ENCODE measurements around the gene KDM7A.
A peak's percentile ranks its signal among the peaks of the same experiment; 100 is the strongest.

Gene KDM7A

GRCh38 chr7:140060788-140061606, 115.8 kb downstream of the KDM7A start:
- no peaks in the 10 kb centered on the region for H3K27me3 ChIP-seq
- no peak for TF ChIP-seq CTCF (IDR thresholded peaks at IDR 0.05; ENCODE audit: low read depth, low read length)
- no peak overlapping the region for H3K4me3 ChIP-seq (ENCODE audit: low read depth, low read length)
- peaks cover 14% of the 10 kb centered on the region for H3K4me1 ChIP-seq
- no peaks in the 10 kb centered on the region for H3K36me3 ChIP-seq
- DNase-seq: peak; percentile 64
- no peaks in the 10 kb centered on the region for H3K9me3 ChIP-seq

GRCh38 chr7:140060243-140060630, 116.5 kb downstream of the KDM7A start:
- peaks cover 14% of the 10 kb centered on the region for H3K4me1 ChIP-seq
- H3K36me3 ChIP-seq: no peaks in the 10 kb centered on the region
- H3K9me3 ChIP-seq: no peaks in the 10 kb centered on the region
- DNase-seq: no peak
- no peaks in the 10 kb centered on the region for H3K27me3 ChIP-seq
- TF ChIP-seq CTCF (IDR thresholded peaks at IDR 0.05; ENCODE audit: low read depth, low read length): no peak
- no peak overlapping the region for H3K4me3 ChIP-seq (ENCODE audit: low read depth, low read length)

GRCh38 chr7:140059273-140060242, 117.2 kb downstream of the KDM7A start:
- no peak overlapping the region for H3K4me3 ChIP-seq (ENCODE audit: low read depth, low read length)
- no peak for TF ChIP-seq CTCF (IDR thresholded peaks at IDR 0.05; ENCODE audit: low read depth, low read length)
- peaks cover 14% of the 10 kb centered on the region for H3K4me1 ChIP-seq

GRCh38 chr7:140058517-140058916, 118.3 kb downstream of the KDM7A start:
- TF ChIP-seq CTCF (IDR thresholded peaks at IDR 0.05; ENCODE audit: low read depth, low read length): no peak
- Histone ChIP-seq H3K4me3 (ENCODE audit: low read depth, low read length) (no peak overlapping the region), H3K36me3 (no peaks in the 10 kb centered on the region), H3K4me1 (peaks cover 14% of the 10 kb centered on the region), H3K27me3 (no peaks in the 10 kb centered on the region), H3K9me3 (no peaks in the 10 kb centered on the region)
- no peak for DNase-seq

More at GRCh38 chr7:140059273-140060242, 117.2 kb downstream of the KDM7A start:
- Histone ChIP-seq H3K36me3 (no peaks in the 10 kb centered on the region), H3K27me3 (no peaks in the 10 kb centered on the region), H3K9me3 (no peaks in the 10 kb centered on the region)
- DNase-seq: peak; percentile 82

GRCh38 chr7:140057143-140057535, 119.6 kb downstream of the KDM7A start:
- no peak for DNase-seq
- TF ChIP-seq CTCF (IDR thresholded peaks at IDR 0.05; ENCODE audit: low read depth, low read length): no peak
- no peaks in the 10 kb centered on the region for H3K36me3 ChIP-seq
- H3K4me3 ChIP-seq (ENCODE audit: low read depth, low read length): no peak overlapping the region
- H3K27me3 ChIP-seq: no peaks in the 10 kb centered on the region
- peaks cover 14% of the 10 kb centered on the region for H3K4me1 ChIP-seq
- no peaks in the 10 kb centered on the region for H3K9me3 ChIP-seq

All from BE2C (cell line).